HUDEP-2 (cell line): ENCODE measurements around the gene ADGRD1.
"Not testable (repeated sequence)": the region's sequence is repeated elsewhere in the genome, so short reads cannot be mapped to it uniquely, and the experiment has no call there.

Source experiments
- DNase-seq, 76 experiments: peaks; one replicate each; lab custom pipeline; 2025; ENCODE audit not compliant: unreplicated experiment in 76 of 76; lab: John Stamatoyannopoulos, UW

Gene ADGRD1

GRCh38 chr12:131067981-131068851 is 114.5 kb downstream of the ADGRD1 start:
- DNase-seq = no peak

GRCh38 chr12:131068926-131069720 is 115.4 kb downstream of the ADGRD1 start:
- not testable (repeated sequence) for DNase-seq

- not testable (repeated sequence) for DNase-seq
Observed at GRCh38 chr12:131070136-131070535, 116.4 kb downstream of the ADGRD1 start.

GRCh38 chr12:131070668-131071067 is 117.0 kb downstream of the ADGRD1 start:
- DNase-seq = not testable (repeated sequence)

- DNase-seq = not testable (repeated sequence)
Observed at GRCh38 chr12:131071234-131071820, 117.6 kb downstream of the ADGRD1 start.

- not testable (repeated sequence) for DNase-seq
Observed at GRCh38 chr12:131071950-131072349, 118.2 kb downstream of the ADGRD1 start.

- no peak for DNase-seq
Observed at GRCh38 chr12:131072451-131073230, 118.9 kb downstream of the ADGRD1 start.

GRCh38 chr12:131074221-131075083 is 120.7 kb downstream of the ADGRD1 start:
- DNase-seq = no peak

GRCh38 chr12:131075194-131075593 is 121.5 kb downstream of the ADGRD1 start:
- no peak for DNase-seq

- no peak for DNase-seq
Observed at GRCh38 chr12:131075611-131076010, 121.9 kb downstream of the ADGRD1 start.

GRCh38 chr12:131076296-131076695 is 122.6 kb downstream of the ADGRD1 start:
- no peak for DNase-seq

- no peak for DNase-seq
Observed at GRCh38 chr12:131076791-131077747, 123.4 kb downstream of the ADGRD1 start.

- DNase-seq = no peak
Observed at GRCh38 chr12:131077931-131078391, 124.3 kb downstream of the ADGRD1 start.

- DNase-seq = no peak
Observed at GRCh38 chr12:131082290-131083194, 128.8 kb downstream of the ADGRD1 start.

- DNase-seq = no peak
Observed at GRCh38 chr12:131084341-131085011, 130.8 kb downstream of the ADGRD1 start.

GRCh38 chr12:131085125-131085815 is 131.6 kb downstream of the ADGRD1 start:
- DNase-seq = no peak
